Thyroid gland (tissue), 4 donors: ENCODE measurements around the gene RAC2. TPM values are rescaled to one million over a fixed set of nuclear protein-coding genes. Genes with fewer than 3 reads are reported as not detected.
A peak's percentile ranks its signal among the peaks of the same experiment; 100 is the strongest.

Experiments used
- DNase-seq, 2 donors: peaks; one replicate each; pipeline ENCODE4 v3.0.0-alpha.2; 2019
- H3K27ac ChIP-seq, 3 donors: fragments of 200-600 bp; sonication (generic); 1 replicate in 2 of 3; 2 replicates in 1 of 3; pipeline ENCODE4 v1.5.1; 2016 to 2019; ENCODE audit warnings: mild to moderate bottlenecking in 1 of 3, moderate library complexity in 1 of 3
- H3K27me3 ChIP-seq: fragments of 200-600 bp; sonication (generic); one replicate; pipeline ENCODE4 v1.5.1; 2019
- H3K36me3 ChIP-seq, 2 donors: fragments of 200-600 bp; sonication (generic); one replicate each; pipeline ENCODE4 v1.5.1; 2016 to 2019
- H3K4me1 ChIP-seq, 2 donors: fragments of 200-600 bp; sonication (generic); one replicate each; pipeline ENCODE4 v1.5.1; 2017 to 2019
- H3K4me3 ChIP-seq, 3 donors: fragments of 200-600 bp; sonication (generic); replicated peaks in 1 of 3; 1 replicate in 2 of 3; 2 replicates in 1 of 3; pipeline ENCODE4 v1.5.1; 2016; ENCODE audit warnings: mild to moderate bottlenecking in 1 of 3
- H3K9me3 ChIP-seq: fragments of 200-600 bp; sonication (generic); one replicate; pipeline ENCODE4 v1.5.1; 2017
- POLR2A ChIP-seq, 2 donors: fragments of 450-650 bp; IDR thresholded peaks; one replicate each; pipeline ENCODE4 v1.6.1; 2017; ENCODE audit warnings: antibody characterized with exemption in 2 of 2, mild to moderate bottlenecking in 2 of 2, moderate library complexity in 1 of 2
- WGBS, 2 donors: methylation state at CpG; one replicate each; pipeline ENCODE4 v1.1.5; 2017; 5-methylcytosine and 5-hydroxymethylcytosine counted together
- intact Hi-C: fragments of 100-400 bp; cut with DNase I; formaldehyde crosslinking; loops from one replicate; pipeline ENCODE4 v1.15.1; 2023
- total RNA-seq, 4 donors: library from RNA; depleted of rRNA; stranded (reverse); fragments of >200 nt; gene quantifications; one replicate each; pipeline ENCODE4 v1.2.3, GENCODE V29; 2016
- TF ChIP-seq, protein P1 (sequence below), 6 experiments: fragments of 200-600 bp in 3 of 6; fragments of 450-650 bp in 3 of 6; sonication (generic) in 3 of 6; IDR thresholded peaks; one replicate each; pipeline ENCODE4 v1.5.1; 2016 to 2019; ENCODE audit warnings: antibody characterized with exemption in 6 of 6, mild to moderate bottlenecking in 2 of 6, inconsistent platforms in 1 of 6, moderate library complexity in 1 of 6

The RAC2 gene
- total RNA-seq, 4 donors from 2014 or later: 3.6 to 6.0 (median 4.6) TPM

DNA sequence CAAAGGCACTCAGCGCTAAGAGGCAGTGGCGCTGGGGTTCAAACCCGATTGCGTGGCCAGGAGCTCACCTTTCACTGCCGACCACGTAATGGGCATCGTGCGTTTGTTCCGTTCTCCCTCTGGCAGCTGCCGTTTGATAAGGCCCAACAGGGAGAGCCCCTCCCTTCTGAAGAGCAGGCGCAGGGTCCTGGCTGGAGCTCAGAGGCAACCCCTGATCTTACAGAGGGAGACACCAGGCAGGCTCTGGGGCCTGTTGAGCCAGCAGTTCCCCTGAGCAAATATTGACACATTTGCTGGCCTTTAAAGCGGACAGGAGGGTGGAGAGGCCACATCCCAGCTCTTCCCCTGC is 44.3 kb downstream of the RAC2 start:
- WGBS, 2 donors: 20 to 37% methylated on average over 3 to 12 of the region's 12 CpGs
- TF ChIP-seq, protein P1, sequence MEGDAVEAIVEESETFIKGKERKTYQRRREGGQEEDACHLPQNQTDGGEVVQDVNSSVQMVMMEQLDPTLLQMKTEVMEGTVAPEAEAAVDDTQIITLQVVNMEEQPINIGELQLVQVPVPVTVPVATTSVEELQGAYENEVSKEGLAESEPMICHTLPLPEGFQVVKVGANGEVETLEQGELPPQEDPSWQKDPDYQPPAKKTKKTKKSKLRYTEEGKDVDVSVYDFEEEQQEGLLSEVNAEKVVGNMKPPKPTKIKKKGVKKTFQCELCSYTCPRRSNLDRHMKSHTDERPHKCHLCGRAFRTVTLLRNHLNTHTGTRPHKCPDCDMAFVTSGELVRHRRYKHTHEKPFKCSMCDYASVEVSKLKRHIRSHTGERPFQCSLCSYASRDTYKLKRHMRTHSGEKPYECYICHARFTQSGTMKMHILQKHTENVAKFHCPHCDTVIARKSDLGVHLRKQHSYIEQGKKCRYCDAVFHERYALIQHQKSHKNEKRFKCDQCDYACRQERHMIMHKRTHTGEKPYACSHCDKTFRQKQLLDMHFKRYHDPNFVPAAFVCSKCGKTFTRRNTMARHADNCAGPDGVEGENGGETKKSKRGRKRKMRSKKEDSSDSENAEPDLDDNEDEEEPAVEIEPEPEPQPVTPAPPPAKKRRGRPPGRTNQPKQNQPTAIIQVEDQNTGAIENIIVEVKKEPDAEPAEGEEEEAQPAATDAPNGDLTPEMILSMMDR (IDR thresholded peaks at IDR 0.05): peak in 1 of 6 experiments; percentile 5
- TF ChIP-seq POLR2A (IDR thresholded peaks at IDR 0.05): no peak

DNA sequence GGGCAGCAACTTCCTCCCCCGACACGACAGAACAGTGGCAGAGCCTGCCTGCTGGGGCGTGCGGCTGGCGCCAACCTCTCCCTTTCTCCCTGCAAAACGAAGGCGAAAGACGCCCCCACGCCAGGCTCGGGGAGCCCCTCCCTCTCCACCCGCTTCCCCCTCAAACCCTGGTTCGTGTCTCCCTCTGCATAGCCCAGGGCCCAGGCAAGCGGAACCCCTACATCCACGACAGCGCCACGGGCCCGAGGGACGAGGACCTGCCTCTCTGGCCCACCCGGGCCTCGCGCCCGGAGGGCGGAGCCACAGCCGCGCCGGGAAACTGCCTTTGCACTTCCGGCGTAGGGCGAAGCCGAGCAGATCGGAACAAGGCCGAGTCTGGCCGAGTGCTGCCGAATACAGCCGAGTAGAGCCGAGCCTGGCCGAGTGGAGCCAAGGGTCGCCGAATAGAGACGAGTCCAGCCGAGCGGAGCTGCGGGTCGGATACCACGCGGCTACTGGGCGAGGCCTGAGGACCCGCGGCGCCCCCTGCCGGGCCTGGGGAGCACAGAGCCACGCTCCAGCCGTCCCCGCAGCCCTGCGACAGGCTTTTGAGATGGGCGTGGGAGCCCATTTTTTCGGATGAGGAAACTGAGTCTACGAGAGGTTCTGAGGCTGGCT is 44.8 kb downstream of the RAC2 start:
- Histone ChIP-seq H3K27me3 (no peaks in the 10 kb centered on the region), H3K4me3 (peak overlapping the region in 2 of 3 donors; percentile 41 to 42), H3K4me1 (peaks cover 23 to 32% of the 10 kb centered on the region in 2 donors), H3K36me3 (no peaks in the 10 kb centered on the region), H3K27ac (peak overlapping the region; percentile 75 to 98 (median 94)), H3K9me3 (no peaks in the 10 kb centered on the region)
- DNase-seq: peak; percentile 98 to 99
- TF ChIP-seq, protein P1 (IDR thresholded peaks at IDR 0.05): peak; percentile 81 to 98 (median 92)
- peak; percentile 98 for TF ChIP-seq POLR2A (IDR thresholded peaks at IDR 0.05)
- intact Hi-C loops: no loop called here
- 1% methylated on average over 41 of the region's 58 CpGs; no CpG with 5 or more reads in 1 of the 2 donors for WGBS, 2 donors

More for the DNA sequence above, 44.3 kb downstream of the RAC2 start:
- H3K27ac ChIP-seq: peak overlapping the region in 1 of 3 donors; percentile 56
- peaks cover 23 to 32% of the 10 kb centered on the region in 2 donors for H3K4me1 ChIP-seq
- intact Hi-C loops: loop anchor here (2.0 kb wide), 1 partner anchor 35 kb away; no protein-coding TSS in a partner anchor
- H3K36me3 ChIP-seq: no peaks in the 10 kb centered on the region
- no peaks in the 10 kb centered on the region for H3K9me3 ChIP-seq
- no peak for DNase-seq
- no peak overlapping the region for H3K4me3 ChIP-seq
- H3K27me3 ChIP-seq: no peaks in the 10 kb centered on the region

DNA sequence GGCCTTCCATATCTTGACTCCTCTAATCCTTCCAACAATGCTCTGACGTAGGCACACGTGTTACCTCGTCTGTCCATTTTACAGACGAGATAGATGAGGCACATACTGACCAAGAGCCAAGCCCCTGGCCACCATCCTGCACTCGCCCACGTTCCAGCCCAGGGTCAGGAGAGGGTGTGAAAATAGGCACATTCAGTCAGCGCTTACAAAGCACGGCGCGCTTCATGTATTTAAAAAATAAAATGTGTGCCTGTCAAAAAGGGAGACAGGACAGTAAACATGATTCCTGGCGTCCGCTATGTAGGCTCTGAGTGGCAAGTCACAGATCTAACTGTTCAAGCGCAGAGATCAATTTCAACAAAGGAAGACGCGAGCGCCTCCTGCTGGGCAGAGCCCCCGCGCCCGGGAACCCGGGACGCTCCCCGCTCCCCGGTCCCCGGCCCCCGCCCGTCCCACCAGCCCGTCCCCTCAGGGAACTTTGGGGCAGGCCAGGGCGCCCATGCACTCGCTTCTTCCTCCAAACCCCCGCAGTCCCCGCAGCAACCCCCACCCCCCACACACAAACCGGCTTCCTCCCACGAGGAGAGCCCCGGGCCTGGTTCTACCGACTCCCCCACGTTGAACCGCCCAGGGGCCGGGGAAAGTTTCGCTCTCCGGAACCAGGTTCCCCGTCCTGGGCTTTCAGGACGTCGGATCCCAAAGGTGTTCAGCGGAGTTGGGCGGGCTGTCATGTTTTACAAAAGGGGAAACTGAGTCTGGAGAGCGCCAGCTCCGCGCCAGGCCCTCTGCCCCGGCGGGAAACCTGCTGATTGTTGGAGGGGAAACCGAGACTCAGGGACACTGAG is 45.6 kb downstream of the RAC2 start:
- no peaks in the 10 kb centered on the region for H3K27me3 ChIP-seq
- intact Hi-C loops: no loop called here
- peak overlapping the region in 2 of 3 donors; percentile 41 to 42 for H3K4me3 ChIP-seq
- 5 to 10% methylated on average over 25 to 42 of the region's 51 CpGs for WGBS, 2 donors
- H3K4me1 ChIP-seq: peaks cover 23 to 32% of the 10 kb centered on the region in 2 donors
- DNase-seq: peak; percentile 77 to 79
- H3K36me3 ChIP-seq: no peaks in the 10 kb centered on the region
- peak overlapping the region; percentile 75 to 98 (median 94) for H3K27ac ChIP-seq
- no peaks in the 10 kb centered on the region for H3K9me3 ChIP-seq
- TF ChIP-seq, protein P1 (IDR thresholded peaks at IDR 0.05): peak; percentile 33 to 92 (median 66)
- TF ChIP-seq POLR2A (IDR thresholded peaks at IDR 0.05): no peak

DNA sequence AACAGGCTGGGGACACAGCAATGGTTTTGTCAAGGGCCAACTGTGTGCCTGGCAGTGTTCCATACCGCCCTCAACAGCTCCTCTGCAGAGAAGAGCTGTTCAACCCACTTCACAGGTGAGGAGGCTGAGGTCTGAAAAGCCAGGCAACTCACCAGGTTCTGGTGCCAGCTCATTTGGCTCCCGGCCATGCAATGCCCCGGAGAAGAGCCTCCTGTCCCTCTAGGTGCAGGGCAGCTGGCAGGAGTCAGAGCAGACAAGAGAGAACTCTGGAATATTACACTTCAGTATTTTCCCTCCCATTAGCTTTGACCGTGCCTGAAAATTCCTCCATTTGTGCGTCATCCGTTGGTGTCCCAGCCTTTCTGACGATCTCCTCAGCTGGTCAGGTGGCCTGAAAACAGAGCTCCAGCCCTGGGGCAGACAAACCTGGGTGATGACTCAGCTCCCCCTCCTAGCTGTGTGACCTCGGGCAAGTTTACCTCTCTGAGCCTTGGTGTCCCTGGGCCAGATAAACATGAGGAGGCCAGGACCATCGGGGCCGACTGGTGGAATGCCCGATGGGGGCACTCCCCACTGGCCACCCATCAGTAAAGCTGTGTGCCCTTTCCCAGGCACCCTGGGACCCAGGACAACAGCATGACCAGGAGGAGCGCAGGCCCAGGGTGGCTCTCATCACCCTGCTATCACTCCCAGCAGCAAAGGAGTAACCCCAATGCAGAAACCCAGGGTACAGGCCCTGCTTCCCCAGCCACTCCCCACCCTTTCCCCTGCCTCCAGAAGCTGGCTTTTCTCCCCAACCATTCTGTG is 46.4 kb downstream of the RAC2 start:
- intact Hi-C loops: no loop called here
- Histone ChIP-seq H3K4me3 (no peak overlapping the region), H3K4me1 (peaks cover 23 to 32% of the 10 kb centered on the region in 2 donors), H3K36me3 (no peaks in the 10 kb centered on the region), H3K27me3 (no peaks in the 10 kb centered on the region), H3K27ac (peak overlapping the region; percentile 64 to 98 (median 94)), H3K9me3 (no peaks in the 10 kb centered on the region)
- TF ChIP-seq, protein P1 (IDR thresholded peaks at IDR 0.05): no peak
- no peak for TF ChIP-seq POLR2A (IDR thresholded peaks at IDR 0.05)
- 39 to 48% methylated on average over 9 to 12 of the region's 12 CpGs for WGBS, 2 donors
- DNase-seq: peak; percentile 81 to 85
